ENCODE measurements around the gene ATP8B4. TPM values are rescaled to one million over a fixed set of nuclear protein-coding genes. Genes with fewer than 3 reads are reported as not detected.
A peak's percentile ranks its signal among the peaks of the same experiment; 100 is the strongest.

The ATP8B4 gene
- total and polyA plus RNA-seq, 11 donors, result 0.51 to 14.7 (median 2.1) TPM

DNA sequence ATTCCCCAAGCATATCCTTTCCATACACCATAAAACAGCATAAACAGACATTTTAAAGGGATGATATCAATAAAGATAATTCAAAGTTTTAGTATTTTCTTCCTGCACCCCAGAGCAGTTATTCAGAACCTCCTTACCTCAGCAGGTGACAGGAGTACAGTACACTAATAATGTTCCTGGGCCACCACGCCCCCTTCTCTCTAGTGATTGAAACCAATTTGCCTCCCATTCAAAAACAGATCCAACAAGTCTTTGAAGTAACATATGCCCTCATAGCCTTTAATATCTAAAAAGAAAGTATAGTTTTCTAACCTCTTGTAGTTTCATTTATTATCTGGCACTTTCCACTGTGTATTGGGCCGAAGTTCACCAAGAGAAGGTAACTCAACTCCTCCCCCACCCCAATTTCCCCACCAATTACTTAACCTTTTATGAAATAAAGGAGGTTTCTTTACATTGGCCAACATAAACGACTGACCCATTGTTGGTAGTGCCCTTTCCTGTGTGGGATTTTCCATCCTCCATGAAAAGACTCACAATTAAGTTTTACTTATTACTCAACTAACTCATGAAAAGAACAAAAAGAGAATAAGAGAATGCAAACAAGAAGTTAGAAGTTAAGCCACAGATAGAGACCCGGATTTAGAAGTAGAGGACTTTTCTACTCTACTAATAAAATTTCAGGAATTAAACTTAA is 5.0 kb upstream of the ATP8B4 start:
- intact Hi-C loops (cut with DNase I), result no loop called here
- ATAC-seq (no peak), DNase-seq (no peak)
- H3K27me3 ChIP-seq, result no peaks in the 10 kb centered on the region
- WGBS, 4 donors, result 73 to 83% (median 81%) methylated on average over 4 of the region's 4 CpGs
- H3K9me3 ChIP-seq, result peaks cover 0 to 8% (median 0%) of the 10 kb centered on the region in 12 donors
- H3K36me3 ChIP-seq, result no peaks in the 10 kb centered on the region
- no peak overlapping the region for H3K27ac ChIP-seq
- peaks cover 0 to 14% (median 0%) of the 10 kb centered on the region in 12 donors for H3K4me1 ChIP-seq
- TF ChIP-seq, protein P1, sequence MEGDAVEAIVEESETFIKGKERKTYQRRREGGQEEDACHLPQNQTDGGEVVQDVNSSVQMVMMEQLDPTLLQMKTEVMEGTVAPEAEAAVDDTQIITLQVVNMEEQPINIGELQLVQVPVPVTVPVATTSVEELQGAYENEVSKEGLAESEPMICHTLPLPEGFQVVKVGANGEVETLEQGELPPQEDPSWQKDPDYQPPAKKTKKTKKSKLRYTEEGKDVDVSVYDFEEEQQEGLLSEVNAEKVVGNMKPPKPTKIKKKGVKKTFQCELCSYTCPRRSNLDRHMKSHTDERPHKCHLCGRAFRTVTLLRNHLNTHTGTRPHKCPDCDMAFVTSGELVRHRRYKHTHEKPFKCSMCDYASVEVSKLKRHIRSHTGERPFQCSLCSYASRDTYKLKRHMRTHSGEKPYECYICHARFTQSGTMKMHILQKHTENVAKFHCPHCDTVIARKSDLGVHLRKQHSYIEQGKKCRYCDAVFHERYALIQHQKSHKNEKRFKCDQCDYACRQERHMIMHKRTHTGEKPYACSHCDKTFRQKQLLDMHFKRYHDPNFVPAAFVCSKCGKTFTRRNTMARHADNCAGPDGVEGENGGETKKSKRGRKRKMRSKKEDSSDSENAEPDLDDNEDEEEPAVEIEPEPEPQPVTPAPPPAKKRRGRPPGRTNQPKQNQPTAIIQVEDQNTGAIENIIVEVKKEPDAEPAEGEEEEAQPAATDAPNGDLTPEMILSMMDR (IDR thresholded peaks at IDR 0.05), result no peak
- no peak for TF ChIP-seq POLR2A (IDR thresholded peaks at IDR 0.05)
- no peak overlapping the region for H3K4me3 ChIP-seq

GRCh38 chr15:50120729-50121128 is 1.7 kb upstream of the ATP8B4 start:
- H3K27me3 ChIP-seq, result no peaks in the 10 kb centered on the region
- TF ChIP-seq, protein P1 (IDR thresholded peaks at IDR 0.05), result no peak
- no peak for TF ChIP-seq POLR2A (IDR thresholded peaks at IDR 0.05)
- no peak for ATAC-seq
- no peak overlapping the region for H3K4me3 ChIP-seq
- no peaks in the 10 kb centered on the region for H3K36me3 ChIP-seq
- intact Hi-C loops (cut with DNase I), result no loop called here
- no peak overlapping the region for H3K27ac ChIP-seq
- DNase-seq, result no peak
- peaks cover 0 to 17% (median 0%) of the 10 kb centered on the region in 12 donors for H3K4me1 ChIP-seq
- peaks cover 0 to 12% (median 2%) of the 10 kb centered on the region in 12 donors for H3K9me3 ChIP-seq

- peak overlapping the region in 1 of 12 donors; percentile 32 for H3K4me3 ChIP-seq
- peaks cover 0 to 29% (median 0%) of the 10 kb centered on the region in 12 donors for H3K4me1 ChIP-seq
- DNase-seq (no peak), ATAC-seq (no peak)
- H3K36me3 ChIP-seq, result no peaks in the 10 kb centered on the region
- intact Hi-C loops (cut with DNase I), result no loop called here
- H3K27me3 ChIP-seq, result no peaks in the 10 kb centered on the region
- H3K9me3 ChIP-seq, result peaks cover 0 to 5% (median 0%) of the 10 kb centered on the region in 12 donors
- TF ChIP-seq, protein P1 (IDR thresholded peaks at IDR 0.05), result no peak
- TF ChIP-seq POLR2A (IDR thresholded peaks at IDR 0.05), result no peak
- H3K27ac ChIP-seq, result no peak overlapping the region
Measured at GRCh38 chr15:50117431-50118027, 1.5 kb downstream of the ATP8B4 start.

DNA sequence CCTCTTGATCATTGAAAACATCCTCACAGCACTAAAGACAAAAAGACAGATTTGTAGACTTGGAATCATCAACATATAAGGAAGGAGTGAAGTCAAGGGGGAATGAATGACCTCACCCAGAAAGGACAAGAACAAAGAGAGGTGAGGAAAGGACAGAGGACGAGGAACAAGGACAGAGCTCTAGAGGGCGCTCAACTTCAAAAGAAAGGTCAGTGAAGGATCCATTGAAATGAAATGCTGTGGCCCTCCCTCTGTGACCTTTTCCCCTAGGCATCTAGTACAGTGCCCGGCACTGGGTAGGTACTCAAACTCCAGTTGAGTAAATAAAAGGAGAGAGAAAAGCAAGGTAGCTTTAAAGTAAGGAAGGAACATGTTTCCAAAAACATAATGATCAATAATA is 2.6 kb downstream of the ATP8B4 start:
- Histone ChIP-seq H3K27me3 (no peaks in the 10 kb centered on the region), H3K4me3 (no peak overlapping the region), H3K27ac (no peak overlapping the region), H3K9me3 (peaks cover 0 to 5% (median 0%) of the 10 kb centered on the region in 12 donors), H3K4me1 (peaks cover 0 to 30% (median 0%) of the 10 kb centered on the region in 12 donors), H3K36me3 (no peaks in the 10 kb centered on the region)
- TF ChIP-seq POLR2A (IDR thresholded peaks at IDR 0.05), result no peak
- TF ChIP-seq, protein P1 (IDR thresholded peaks at IDR 0.05), result peak in 3 of 12 donors; percentile 9 to 10 (median 9)
- no peak for DNase-seq
- 29 to 35% (median 33%) methylated on average over 3 of the region's 3 CpGs for WGBS, 4 donors
- peak in 1 of 4 donors; percentile 51 for ATAC-seq
- intact Hi-C loops (cut with DNase I), result no loop called here
